ENCODE results near the gene TLE6. TPM values are rescaled to one million over a fixed set of nuclear protein-coding genes. Genes with fewer than 3 reads are reported as not detected.
A peak's percentile ranks its signal among the peaks of the same experiment; 100 is the strongest.

Gene TLE6
- total RNA-seq, 1 donor from 2014 or later: 6.7 TPM

DNA sequence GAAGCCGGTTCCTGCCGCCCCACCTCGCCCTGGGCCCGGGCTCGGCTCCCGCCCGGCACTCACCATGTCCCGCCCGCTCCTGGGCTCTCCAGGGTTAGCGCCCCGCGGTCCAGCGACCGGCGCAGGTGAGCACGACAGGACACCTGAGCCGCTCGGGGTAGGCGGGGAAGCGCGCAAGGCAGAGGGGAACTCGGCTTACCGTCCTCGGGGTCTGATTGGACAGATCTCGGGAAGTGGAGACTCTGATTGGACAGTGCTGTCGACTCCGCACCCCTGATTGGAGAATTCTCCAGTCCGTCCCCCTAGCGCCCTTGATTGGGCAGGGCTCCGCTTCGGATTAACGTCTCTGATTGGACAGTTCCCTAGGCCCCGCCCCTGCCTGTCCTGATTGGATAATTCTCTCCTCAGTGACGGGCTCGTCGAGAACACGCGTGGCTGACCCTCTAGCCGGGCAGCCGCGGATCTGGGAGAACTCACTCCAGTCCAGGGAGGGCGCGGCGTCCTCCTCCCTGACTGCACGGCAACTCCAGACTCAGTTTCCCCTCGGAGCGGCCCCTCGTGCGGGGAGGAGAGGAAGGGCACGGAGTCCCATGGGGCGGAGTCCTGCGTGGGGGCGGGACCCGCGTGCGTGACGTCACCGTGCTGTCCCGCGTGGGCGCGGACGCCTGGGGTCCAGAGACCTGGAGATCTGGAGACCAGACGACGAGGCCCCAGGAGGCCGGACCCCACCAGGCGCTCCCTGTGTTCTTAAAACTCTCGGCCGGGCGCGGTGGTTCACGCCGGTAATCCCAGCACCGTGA lies 32.4 kb upstream of the TLE6 start, which contains the start of gene ZNF77:
ZNF77 (minus strand) TSS at position 197 of the 800 bp plus-strand sequence; CDS start at position 66, 131 bp downstream.
- Histone ChIP-seq H3K9me3 (no peaks in the 10 kb centered on the region), H3K4me1 (peaks cover 22% of the 10 kb centered on the region), H3K27ac (peak within 1 kb of the TSS; percentile 89), H3K36me3 (no peaks in the 10 kb centered on the region), H3K4me3 (peak within 1 kb of the TSS; percentile 90), H3K27me3 (no peaks in the 10 kb centered on the region)
- peak; percentile 4 for TF ChIP-seq CTCF (IDR thresholded peaks at IDR 0.05)
- ATAC-seq (peak; percentile 98), DNase-seq (peak; percentile 98)
- intact Hi-C loops (cut with DNase I): no loop called here

DNA sequence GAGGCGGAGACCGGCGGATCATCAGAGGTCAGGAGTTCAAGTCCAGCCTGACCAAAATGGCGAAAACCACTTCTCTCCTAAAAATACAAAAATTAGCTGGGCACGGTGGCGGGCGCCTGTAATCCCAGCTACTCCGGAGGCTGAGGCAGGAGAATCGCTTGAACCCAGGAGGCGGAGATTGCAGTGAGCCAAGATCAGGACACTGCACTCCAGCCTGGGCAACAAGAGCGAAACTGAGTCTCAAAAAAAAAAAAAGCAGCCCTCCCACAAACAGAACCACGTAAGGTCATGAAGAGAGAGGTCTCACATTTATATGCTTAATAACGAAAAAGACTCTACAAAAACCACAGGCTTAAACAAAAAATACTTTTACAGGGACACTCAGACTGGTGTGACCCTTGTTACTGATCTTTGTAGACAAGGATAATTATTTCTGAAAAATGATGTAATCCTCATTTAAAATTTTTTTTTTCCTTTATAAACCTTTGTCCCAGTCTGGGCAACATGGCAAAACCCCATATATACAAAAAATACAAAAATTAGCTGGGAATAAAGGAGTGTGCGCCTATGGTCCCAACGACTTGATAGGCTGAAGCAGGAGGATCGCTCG lies 31.7 kb upstream of the TLE6 start:
- Histone ChIP-seq H3K27me3 (no peaks in the 10 kb centered on the region), H3K4me3 (peak overlapping the region; percentile 90), H3K27ac (peak overlapping the region; percentile 89), H3K4me1 (peaks cover 22% of the 10 kb centered on the region), H3K36me3 (no peaks in the 10 kb centered on the region), H3K9me3 (no peaks in the 10 kb centered on the region)
- ATAC-seq (no peak), DNase-seq (no peak)
- TF ChIP-seq CTCF (IDR thresholded peaks at IDR 0.05): no peak
- intact Hi-C loops (cut with DNase I): no loop called here

- no peak for TF ChIP-seq CTCF (IDR thresholded peaks at IDR 0.05)
- H3K9me3 ChIP-seq: no peaks in the 10 kb centered on the region
- peak overlapping the region; percentile 90 for H3K27ac ChIP-seq
- no peak for DNase-seq
- H3K4me3 ChIP-seq: peak overlapping the region; percentile 69
- H3K4me1 ChIP-seq: peaks cover 25% of the 10 kb centered on the region
- H3K27me3 ChIP-seq: no peaks in the 10 kb centered on the region
- ATAC-seq: peak; percentile 12
- intact Hi-C loops (cut with DNase I): no loop called here
- H3K36me3 ChIP-seq: no peaks in the 10 kb centered on the region
Observed at GRCh38 chr19:2949939-2950285, 27.5 kb upstream of the TLE6 start.

- H3K4me3 ChIP-seq: peak overlapping the region; percentile 69
- no peaks in the 10 kb centered on the region for H3K36me3 ChIP-seq
- intact Hi-C loops (cut with DNase I): no loop called here
- peak overlapping the region; percentile 90 for H3K27ac ChIP-seq
- H3K9me3 ChIP-seq: no peaks in the 10 kb centered on the region
- peak; percentile 97 for ATAC-seq
- H3K27me3 ChIP-seq: no peaks in the 10 kb centered on the region
- TF ChIP-seq CTCF (IDR thresholded peaks at IDR 0.05): no peak
- peaks cover 23% of the 10 kb centered on the region for H3K4me1 ChIP-seq
- DNase-seq: peak; percentile 100
Observed at GRCh38 chr19:2950286-2951124, 26.9 kb upstream of the TLE6 start.

DNA sequence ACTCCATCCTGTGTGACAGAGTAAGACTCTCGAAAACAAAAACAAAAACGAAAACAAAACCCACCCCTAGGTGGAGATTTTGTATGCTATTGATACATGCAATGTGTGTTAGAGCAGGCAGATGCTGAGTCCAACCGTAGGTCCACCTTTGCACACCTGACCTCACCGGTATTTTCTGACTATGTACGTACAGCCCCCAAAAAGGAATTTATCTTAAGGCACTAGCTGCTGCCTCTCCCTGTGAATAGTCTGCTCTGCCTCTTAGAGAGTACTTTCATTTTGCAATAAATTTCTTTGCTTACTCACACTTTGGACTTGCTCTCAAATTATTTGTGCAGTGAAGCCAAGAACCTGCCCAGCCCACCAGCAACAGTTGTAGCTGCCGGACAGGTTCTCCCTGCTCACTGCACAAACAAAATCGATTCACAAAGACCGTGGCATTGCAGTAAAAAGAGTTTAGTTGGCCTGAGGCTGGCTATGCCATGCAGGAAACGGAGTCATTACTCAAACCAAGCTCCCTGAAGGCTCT lies 24.3 kb upstream of the TLE6 start:
- H3K4me3 ChIP-seq: peak overlapping the region; percentile 29
- peak; percentile 21 for TF ChIP-seq CTCF (IDR thresholded peaks at IDR 0.05)
- H3K27ac ChIP-seq: peak overlapping the region; percentile 81
- DNase-seq: peak; percentile 77
- intact Hi-C loops (cut with DNase I): no loop called here
- H3K27me3 ChIP-seq: no peaks in the 10 kb centered on the region
- peak; percentile 42 for ATAC-seq
- H3K4me1 ChIP-seq: peaks cover 20% of the 10 kb centered on the region
- H3K9me3 ChIP-seq: no peaks in the 10 kb centered on the region
- H3K36me3 ChIP-seq: no peaks in the 10 kb centered on the region

Data from upper lobe of right lung (tissue), 1 donor.